ENCODE results near the gene RALGPS1. TPM values are rescaled to one million over a fixed set of nuclear protein-coding genes. Genes with fewer than 3 reads are reported as not detected.

RALGPS1 gene
- polyA plus RNA-seq, 2 of the 4 experiments (the other 2 are of a cell fraction) = 5.0 to 7.9 TPM

GRCh38 chr9:127078336-127078735 is 163.8 kb downstream of the RALGPS1 start:
- DNase-seq (ENCODE audit: low read depth in 1 of 2, low spot score in 1 of 2) (no peak), FAIRE-seq (no peak), ATAC-seq (no peak)
- 86% methylated on average over 6 of the region's 6 CpGs for WGBS (ENCODE audit: missing lambda C conversion rate)
- Histone ChIP-seq H3K27ac (no peak overlapping the region), H3K4me2 (no peak overlapping the region), H3K4me1 (no peaks in the 10 kb centered on the region), H3K4me3 (no peak overlapping the region), H3K9me3 (no peaks in the 10 kb centered on the region)
- TF ChIP-seq TP53 (CRISPR knock-in tag; IDR thresholded peaks at IDR 0.05) = no peak
- ChIA-PET POLR2A (no interaction called here), CTCF (interaction anchor here (1.3 to 1.4 kb wide), 2 partner anchors 14 to 113 kb away, joined by 3 read pairs; no protein-coding TSS in a partner anchor)

- H3K9me3 ChIP-seq = no peaks in the 10 kb centered on the region
- no peaks in the 10 kb centered on the region for H3K4me1 ChIP-seq
- DNase-seq (ENCODE audit: low read depth in 1 of 2, low spot score in 1 of 2) (no peak), ATAC-seq (no peak), FAIRE-seq (no peak)
- TF ChIP-seq CEBPB (IDR thresholded peaks at IDR 0.05) (no peak), PHF8 (IDR thresholded peaks at IDR 0.05; ENCODE audit: borderline replicate concordance, low read depth) (no peak), BHLHE40 (IDR thresholded peaks at IDR 0.05; ENCODE audit: low read depth, low read length) (no peak)
- no peak overlapping the region for H3K27ac ChIP-seq
- H3K4me3 ChIP-seq = no peak overlapping the region
- ChIA-PET POLR2A (no interaction called here), CTCF (no interaction called here)
- WGBS (ENCODE audit: missing lambda C conversion rate) = 88% methylated on average over 1 of the region's 1 CpG
- no peak overlapping the region for H3K4me2 ChIP-seq
Observed at GRCh38 chr9:127078988-127079387, 164.4 kb downstream of the RALGPS1 start.

GRCh38 chr9:127079446-127080140 is 165.0 kb downstream of the RALGPS1 start:
- no peak for DNase-seq (ENCODE audit: low read depth in 1 of 2, low spot score in 1 of 2)
- CTCF ChIA-PET = no interaction called here

More at GRCh38 chr9:127079446-127080140, 165.0 kb downstream of the RALGPS1 start:
- H3K27ac ChIP-seq = no peak overlapping the region
- TF ChIP-seq PHF8 (IDR thresholded peaks at IDR 0.05; ENCODE audit: borderline replicate concordance, low read depth) (no peak), CHD2 (IDR thresholded peaks at IDR 0.05; ENCODE audit: low read length, partially characterized antibody) (no peak), KDM1A (IDR thresholded peaks at IDR 0.05; ENCODE audit: low read depth) (no peak), ESRRA (IDR thresholded peaks at IDR 0.05; ENCODE audit: borderline replicate concordance, low read length) (no peak), E2F6 (IDR thresholded peaks at IDR 0.05; ENCODE audit: borderline replicate concordance, low read depth) (no peak), CHD4 (IDR thresholded peaks at IDR 0.05; ENCODE audit: borderline replicate concordance) (no peak), MYC (IDR thresholded peaks at IDR 0.05; ENCODE audit: borderline replicate concordance, low read length) (no peak), REST (IDR thresholded peaks at IDR 0.05) (no peak), NPAS2 (CRISPR knock-in tag; IDR thresholded peaks at IDR 0.05; ENCODE audit: borderline replicate concordance) (no peak), ZFP36 (IDR thresholded peaks at IDR 0.05; ENCODE audit: borderline replicate concordance, partially characterized antibody) (no peak), SMC3 (IDR thresholded peaks at IDR 0.05) (no peak), GATA3 (IDR thresholded peaks at IDR 0.05; ENCODE audit: borderline replicate concordance) (no peak), JUNB (IDR thresholded peaks at IDR 0.05) (no peak), NR3C1 (IDR thresholded peaks at IDR 0.05) (no peak), ELK1 (IDR thresholded peaks at IDR 0.05; ENCODE audit: low read depth, low read length) (no peak), ATOH8 (CRISPR knock-in tag; IDR thresholded peaks at IDR 0.05; ENCODE audit: low read depth) (no peak), ZNF302 (CRISPR knock-in tag; IDR thresholded peaks at IDR 0.05) (no peak), RARB (CRISPR knock-in tag; IDR thresholded peaks at IDR 0.05) (no peak)
- no peak overlapping the region for H3K4me3 ChIP-seq
- no peaks in the 10 kb centered on the region for H3K4me1 ChIP-seq
- POLR2A ChIA-PET = no interaction called here
- no peaks in the 10 kb centered on the region for H3K9me3 ChIP-seq
- 67% methylated on average over 8 of the region's 8 CpGs for WGBS (ENCODE audit: missing lambda C conversion rate)
- ATAC-seq = no peak
- no peak for FAIRE-seq
- no peak overlapping the region for H3K4me2 ChIP-seq

Data from A549 (cell line).